ENCODE measurements around the gene PRDX4.
"Not testable (repeated sequence)": the region's sequence is repeated elsewhere in the genome, so short reads cannot be mapped to it uniquely, and the experiment has no call there.

DNA sequence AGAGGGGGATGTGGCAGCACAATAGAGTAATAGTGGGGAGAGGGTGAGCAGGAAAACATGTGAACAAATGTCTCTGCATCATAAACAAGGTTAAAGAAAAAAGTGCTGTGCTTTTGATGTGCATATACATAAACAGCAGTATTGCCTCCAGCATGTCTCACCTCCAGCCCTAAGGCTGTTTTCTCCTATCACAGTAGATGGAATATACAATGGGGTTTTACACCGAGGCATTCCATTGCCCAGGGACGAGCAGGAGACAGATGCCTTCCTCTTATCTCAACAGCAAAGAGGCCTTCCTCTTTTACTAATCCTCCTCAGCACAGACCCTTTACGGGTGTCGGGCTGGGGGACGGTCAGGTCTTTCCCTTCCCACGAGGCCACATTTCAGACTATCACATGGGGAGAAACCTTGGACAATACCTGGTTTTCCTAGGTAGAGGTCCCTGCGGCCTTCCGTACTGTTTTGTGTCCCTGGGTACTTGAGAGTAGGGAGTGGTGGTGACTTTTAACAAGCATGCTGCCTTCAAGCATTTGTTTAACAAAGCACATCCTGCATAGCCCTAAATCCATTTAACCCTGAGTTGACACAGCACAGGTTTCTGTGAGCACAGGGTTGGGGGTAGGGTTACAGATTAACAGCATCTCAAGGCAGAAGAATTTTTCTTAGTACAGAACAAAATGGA, 7.1 kb upstream of the PRDX4 start:
- TF ChIP-seq USF2 (IDR thresholded peaks at IDR 0.05); FOSB (CRISPR knock-in tag; IDR thresholded peaks at IDR 0.05); HDAC2 (IDR thresholded peaks at IDR 0.05); MAX (IDR thresholded peaks at IDR 0.05); POLR2AphosphoS2 (conservative IDR thresholded peaks at IDR 0.05; ENCODE audit: low read length): not testable (repeated sequence)
- TF ChIP-seq, protein P1, sequence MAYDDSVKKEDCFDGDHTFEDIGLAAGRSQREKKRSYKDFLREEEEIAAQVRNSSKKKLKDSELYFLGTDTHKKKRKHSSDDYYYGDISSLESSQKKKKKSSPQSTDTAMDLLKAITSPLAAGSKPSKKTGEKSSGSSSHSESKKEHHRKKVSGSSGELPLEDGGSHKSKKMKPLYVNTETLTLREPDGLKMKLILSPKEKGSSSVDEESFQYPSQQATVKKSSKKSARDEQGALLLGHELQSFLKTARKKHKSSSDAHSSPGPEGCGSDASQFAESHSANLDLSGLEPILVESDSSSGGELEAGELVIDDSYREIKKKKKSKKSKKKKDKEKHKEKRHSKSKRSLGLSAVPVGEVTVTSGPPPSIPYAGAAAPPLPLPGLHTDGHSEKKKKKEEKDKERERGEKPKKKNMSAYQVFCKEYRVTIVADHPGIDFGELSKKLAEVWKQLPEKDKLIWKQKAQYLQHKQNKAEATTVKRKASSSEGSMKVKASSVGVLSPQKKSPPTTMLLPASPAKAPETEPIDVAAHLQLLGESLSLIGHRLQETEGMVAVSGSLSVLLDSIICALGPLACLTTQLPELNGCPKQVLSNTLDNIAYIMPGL (CRISPR knock-in tag; IDR thresholded peaks at IDR 0.05; ENCODE audit: borderline replicate concordance): not testable (repeated sequence)
- TF ChIP-seq, protein P2, sequence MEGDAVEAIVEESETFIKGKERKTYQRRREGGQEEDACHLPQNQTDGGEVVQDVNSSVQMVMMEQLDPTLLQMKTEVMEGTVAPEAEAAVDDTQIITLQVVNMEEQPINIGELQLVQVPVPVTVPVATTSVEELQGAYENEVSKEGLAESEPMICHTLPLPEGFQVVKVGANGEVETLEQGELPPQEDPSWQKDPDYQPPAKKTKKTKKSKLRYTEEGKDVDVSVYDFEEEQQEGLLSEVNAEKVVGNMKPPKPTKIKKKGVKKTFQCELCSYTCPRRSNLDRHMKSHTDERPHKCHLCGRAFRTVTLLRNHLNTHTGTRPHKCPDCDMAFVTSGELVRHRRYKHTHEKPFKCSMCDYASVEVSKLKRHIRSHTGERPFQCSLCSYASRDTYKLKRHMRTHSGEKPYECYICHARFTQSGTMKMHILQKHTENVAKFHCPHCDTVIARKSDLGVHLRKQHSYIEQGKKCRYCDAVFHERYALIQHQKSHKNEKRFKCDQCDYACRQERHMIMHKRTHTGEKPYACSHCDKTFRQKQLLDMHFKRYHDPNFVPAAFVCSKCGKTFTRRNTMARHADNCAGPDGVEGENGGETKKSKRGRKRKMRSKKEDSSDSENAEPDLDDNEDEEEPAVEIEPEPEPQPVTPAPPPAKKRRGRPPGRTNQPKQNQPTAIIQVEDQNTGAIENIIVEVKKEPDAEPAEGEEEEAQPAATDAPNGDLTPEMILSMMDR (IDR thresholded peaks at IDR 0.05): not testable (repeated sequence)
